ENCODE measurements around the gene LHFPL6.

Gene LHFPL6

DNA sequence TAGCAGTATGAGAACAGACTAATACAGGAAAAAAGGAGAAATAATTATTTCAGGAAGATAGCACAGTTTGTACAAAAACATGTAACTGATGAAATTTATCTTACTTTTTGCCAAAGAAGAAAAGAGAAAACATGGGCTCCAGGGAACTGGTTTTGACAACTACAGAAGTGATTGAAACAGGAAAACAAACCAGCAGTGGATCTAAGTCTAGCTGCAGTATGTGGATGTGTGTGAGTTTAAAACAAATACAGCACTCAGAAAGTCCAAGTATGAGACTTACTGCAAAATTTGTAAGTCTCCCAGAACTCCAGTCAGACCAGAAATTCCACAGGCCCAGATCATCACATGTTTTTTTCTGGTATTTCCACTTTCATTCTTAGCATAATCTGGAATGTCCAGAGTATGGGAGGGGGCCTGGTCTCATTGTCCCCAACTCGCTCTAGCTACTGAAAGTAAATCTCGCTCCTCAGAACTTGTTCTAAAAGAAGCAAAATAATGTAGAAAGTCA lies 305.3 kb downstream of the LHFPL6 start:
- DNase-seq (ENCODE audit: low read depth): no peak

DNA sequence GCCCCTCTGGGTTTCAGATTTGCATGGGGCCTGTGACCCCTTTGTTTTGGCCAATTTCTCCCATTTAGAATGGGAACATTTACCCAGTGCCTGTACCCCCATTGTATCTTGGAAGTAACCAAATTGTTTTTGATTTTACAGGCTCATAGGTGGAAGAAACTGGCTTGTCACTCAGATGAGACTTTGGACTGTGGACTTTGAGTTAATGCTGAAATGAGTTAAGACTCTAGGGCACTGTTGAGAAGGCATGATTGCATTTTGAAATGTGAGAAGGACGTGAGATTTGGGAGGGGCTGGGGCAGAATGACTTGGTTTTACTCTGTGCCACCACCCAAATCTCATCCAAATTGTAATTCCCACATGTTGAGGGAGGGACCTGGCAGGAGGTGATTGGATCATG lies 306.0 kb downstream of the LHFPL6 start:
- DNase-seq (ENCODE audit: low read depth): no peak

DNA sequence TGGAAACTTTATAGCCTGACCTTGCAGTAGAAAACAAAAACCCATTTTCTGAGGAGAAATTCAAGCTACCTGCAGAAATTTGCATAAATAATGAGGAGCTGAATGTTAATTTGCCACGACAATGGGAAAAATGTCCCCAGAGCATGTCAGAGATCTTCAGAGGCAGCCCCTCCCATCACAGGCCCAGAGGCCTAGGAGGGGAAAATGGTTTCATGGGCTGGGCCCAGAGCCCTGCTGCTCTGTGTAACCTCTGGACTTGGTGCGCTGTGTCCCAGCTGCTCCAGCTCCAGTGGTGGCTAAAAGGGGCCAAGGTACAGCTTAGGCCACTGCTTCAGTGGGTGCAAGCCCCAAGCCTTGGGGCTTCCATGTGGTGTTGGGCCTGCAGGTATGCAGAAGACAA lies 306.8 kb downstream of the LHFPL6 start:
- DNase-seq (ENCODE audit: low read depth): no peak

Data from stimulated activated CD8-positive, alpha-beta memory T cell treated with anti-CD3 and anti-CD28 coated beads, Interleukin-15, amount 100 ng/mL, for 1 hour (primary cell).